K562 (cell line): ENCODE measurements around the gene ANKRD11. TPM values are rescaled to one million over a fixed set of nuclear protein-coding genes. Genes with fewer than 3 reads are reported as not detected.

Experiments used
- ATAC-seq: fragments of 200-7000 bp; cut with Tn5 transposase; 3 replicates; pipeline ENCODE4 v1.9.1; 2020; ENCODE audit warnings: moderate library complexity
- BruUV-seq: library from RNA; stranded (reverse); fragments of 400-500 nt; replicated peaks from 2 replicates; lab custom pipeline; 2021; lab: Mats Ljungman, UMichigan
- CTCF ChIA-PET: fragments of 300-600 bp; formaldehyde crosslinking; extraction: SDS; loops from one replicate; lab custom pipeline; 2021; ENCODE audit warnings: low intra/inter-chr PET ratio; lab: Yijun Ruan, JAX
- POLR2A ChIA-PET: fragments of 300-600, 350-650 bp; sonication (Branson Sonifier 250); formaldehyde crosslinking; extraction: SDS; loops from one replicate; lab custom pipeline; 2021; ENCODE audit warnings: antibody characterized with exemption, inconsistent platforms; lab: Yijun Ruan, JAX
- DNase-seq, 4 experiments: peaks; one replicate each; pipeline versions ENCODE4 v3.0.0 to v3.0.0-alpha.2; 2011 to 2018; ENCODE audit warnings: low spot score in 3 of 4, mixed read lengths in 3 of 4; ENCODE audit errors: extremely low read depth in 1 of 4
- FAIRE-seq: peaks from 2 replicates; lab custom pipeline; 2011; peaks lifted over from hg19 to GRCh38; lab: Jason Lieb, UNC
- H2AFZ ChIP-seq: 2 replicates; pipeline ENCODE4 v1.6.0; 2011; ENCODE audit warnings: low read depth, low read length, control low read depth, inconsistent platforms
- H3K27ac ChIP-seq: fragments of 200-600 bp; 3 replicates; pipeline ENCODE4 v1.8.0; 2011; ENCODE audit warnings: low read depth, mild to moderate bottlenecking, control low read depth, inconsistent platforms, low read length, moderate library complexity, mixed read lengths; ENCODE audit errors: extremely low read depth
- H3K27me3 ChIP-seq, 2 experiments: fragments of 300-600 bp in 1 of 2; 2 replicates in 1 of 2; 3 replicates in 1 of 2; pipeline versions ENCODE4 v1.6.0 to v1.8.0; 2011; ENCODE audit warnings: inconsistent platforms in 2 of 2, low read length in 2 of 2, mild to moderate bottlenecking in 1 of 2, mixed read lengths in 1 of 2, moderate library complexity in 1 of 2; ENCODE audit not compliant: control insufficient read depth in 2 of 2, insufficient read depth in 2 of 2
- H3K36me3 ChIP-seq: fragments of 300-600 bp; 3 replicates; pipeline ENCODE4 v1.8.0; 2011; ENCODE audit warnings: mild to moderate bottlenecking, low read length, inconsistent platforms; ENCODE audit not compliant: control insufficient read depth, insufficient read depth
- H3K4me1 ChIP-seq, 2 experiments: fragments of 200-600 bp in 1 of 2; replicated peaks in 1 of 2; 2 replicates in 1 of 2; 3 replicates in 1 of 2; pipeline versions ENCODE4 v1.5.1 to v1.8.0; 2011; ENCODE audit warnings: inconsistent platforms in 2 of 2, low read length in 2 of 2, mild to moderate bottlenecking in 1 of 2, mixed read lengths in 1 of 2, moderate library complexity in 1 of 2; ENCODE audit not compliant: control insufficient read depth in 2 of 2, insufficient read depth in 2 of 2
- H3K4me2 ChIP-seq: 2 replicates; pipeline ENCODE4 v1.6.1; 2011; ENCODE audit warnings: low read length, control low read depth, inconsistent platforms, mixed read lengths; ENCODE audit not compliant: insufficient read depth
- H3K4me3 ChIP-seq: fragments of 200-600 bp; sonication (generic), shearing (Covaris generic); 2 replicates; pipeline ENCODE4 v1.5.1; 2016; ENCODE audit warnings: control low read depth, inconsistent platforms
- H3K79me2 ChIP-seq: fragments of 200-600 bp; 3 replicates; pipeline ENCODE4 v1.8.0; 2011; ENCODE audit warnings: low read length, inconsistent platforms; ENCODE audit not compliant: control insufficient read depth, insufficient read depth
- H3K9ac ChIP-seq, 2 experiments: 2 replicates each; pipeline versions ENCODE4 v1.6.0 to v1.6.1; 2011; ENCODE audit warnings: low read depth in 2 of 2, low read length in 2 of 2, control low read depth in 1 of 2, inconsistent platforms in 1 of 2, mild to moderate bottlenecking in 1 of 2, mixed read lengths in 1 of 2; ENCODE audit not compliant: insufficient read depth in 1 of 2
- H3K9me1 ChIP-seq: one replicate; pipeline ENCODE4 v1.6.0; 2011; ENCODE audit warnings: inconsistent platforms, mild to moderate bottlenecking, low read length, moderate library complexity; ENCODE audit not compliant: control insufficient read depth, insufficient read depth
- H3K9me3 ChIP-seq: replicated peaks from 2 replicates; pipeline ENCODE4 v1.5.1; 2011; ENCODE audit warnings: low read depth, low read length, inconsistent platforms; ENCODE audit not compliant: control insufficient read depth, insufficient read depth
- H4K20me1 ChIP-seq: replicated peaks from 2 replicates; pipeline ENCODE4 v1.6.1; 2011; ENCODE audit warnings: low read length, inconsistent platforms, mixed read lengths; ENCODE audit not compliant: control insufficient read depth, insufficient read depth
- ASH1L ChIP-seq: fragments of 450-650 bp; IDR thresholded peaks from 2 replicates; pipeline ENCODE4 v1.6.1; 2018; ENCODE audit warnings: borderline replicate concordance, mild to moderate bottlenecking, low read depth; ENCODE audit not compliant: partially characterized antibody
- CBFA2T3 ChIP-seq: fragments of 450-650 bp; IDR thresholded peaks from 2 replicates; pipeline ENCODE4 v1.6.1; 2017
- POLR2G ChIP-seq: fragments of 200-400 bp; formaldehyde crosslinking; IDR thresholded peaks from 2 replicates; pipeline ENCODE4 v1.6.1; 2017; ENCODE audit warnings: low read depth, mild to moderate bottlenecking, antibody characterized with exemption, low read length, moderate library complexity
- RBM22 ChIP-seq: fragments of 200-400 bp; formaldehyde crosslinking; IDR thresholded peaks from 2 replicates; pipeline ENCODE4 v1.6.1; 2018; ENCODE audit warnings: low read length, low read depth; ENCODE audit not compliant: poor library complexity, severe bottlenecking
- WGBS: fragments of 100-300 bp; shearing (Covaris generic); methylation state at CpG from one replicate; pipeline ENCODE4 v1.1.6; 2016; ENCODE audit warnings: low coverage, mixed read lengths; ENCODE audit not compliant: insufficient coverage; ENCODE audit errors: missing lambda C conversion rate; 5-methylcytosine and 5-hydroxymethylcytosine counted together
- in situ Hi-C: fragments of 300-500 bp; cut with MboI; formaldehyde crosslinking; loops from 4 replicates; pipeline ENCODE4 v1.15.0; 2018; ENCODE audit warnings: inconsistent platforms, mixed read lengths
- intact Hi-C: fragments of 100-400 bp; cut with micrococcal nuclease; formaldehyde crosslinking; loops from 2 replicates; pipeline ENCODE4 v1.14.2; 2022
- polyA plus RNA-seq, 8 experiments: library from polyadenylated mRNA; depleted of rRNA in 4 of 8; stranded (reverse) in 5 of 8; unstranded in 3 of 8; fragments of >200 nt; fragmentation: Nextera tagmentation in 2 of 8; fragmentation: Illumina TruSeq in 1 of 8; extraction: Ambion mirVana in 2 of 8; extraction: Trizol in 1 of 8; gene quantifications; 2 replicates each; pipeline versions ENCODE4 v1.2.1 to v1.2.3, GENCODE V29; 2011 to 2014; ENCODE audit warnings: inconsistent platforms in 1 of 8, missing spikeins in 1 of 8
- total RNA-seq, 7 experiments: library from RNA; depleted of rRNA in 6 of 7; stranded (reverse); fragments of >200 nt in 6 of 7; fragmentation: Illumina TruSeq in 2 of 7; extraction: Trizol in 2 of 7; gene quantifications; 2 replicates each; pipeline versions ENCODE4 v1.2.1 to v1.2.3, GENCODE V29; 2011 to 2021; ENCODE audit warnings: low replicate concordance in 1 of 7
- TF ChIP-seq, protein P1 (sequence below): fragments of 250-450 bp; sonication (Bioruptor Pico); IDR thresholded peaks from 2 replicates; pipeline ENCODE4 v1.6.1; 2021; ENCODE audit warnings: mild to moderate bottlenecking

Gene ANKRD11
- total and polyA plus RNA-seq, 9 of the 15 experiments (the other 6 are each of a cell fraction or from before 2014, with no cell fraction given) = 4.7 to 126 (median 31.7) TPM

DNA sequence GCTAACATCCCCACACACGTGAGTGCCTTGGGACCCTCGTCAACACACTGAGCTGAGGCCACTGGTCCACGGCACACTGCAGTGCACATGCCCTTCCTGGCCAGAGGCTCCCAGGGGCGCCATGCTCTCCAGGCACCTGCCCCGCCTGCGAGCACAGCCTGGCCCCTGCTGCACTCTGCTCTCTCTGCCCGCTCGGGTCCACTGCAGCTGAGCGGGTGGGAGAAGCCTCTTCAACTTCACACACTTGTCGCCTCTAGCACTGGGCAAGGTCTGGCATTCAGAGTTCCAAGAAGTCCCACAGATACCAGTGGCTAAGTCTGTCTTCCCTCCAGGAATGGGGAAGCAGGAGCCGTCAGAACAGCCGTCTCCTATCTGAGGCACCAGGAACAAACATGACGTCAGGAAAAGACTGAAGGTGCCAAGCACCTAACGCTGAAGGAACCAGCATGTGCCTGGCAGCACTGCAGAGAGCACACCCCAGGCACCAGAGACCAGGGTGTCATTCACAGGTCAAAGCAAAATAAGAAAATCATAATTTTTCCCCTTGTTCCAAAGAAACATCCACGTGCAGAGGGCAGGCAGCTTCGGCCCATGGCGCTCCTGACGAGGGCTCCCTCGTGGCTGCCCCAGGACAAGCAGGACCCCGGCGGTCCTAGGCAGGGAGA is 189.9 kb downstream of the ANKRD11 start:
- no peak for ATAC-seq
- Histone ChIP-seq H3K9me3 (no peaks in the 10 kb centered on the region), H3K4me3 (no peak overlapping the region), H3K27me3 (no peaks in the 10 kb centered on the region), H4K20me1 (peaks cover 30% of the 10 kb centered on the region), H3K4me2 (no peak overlapping the region), H3K9me1 (peaks cover 13% of the 10 kb centered on the region), H3K36me3 (peaks cover 72% of the 10 kb centered on the region; the same call in 2 of the 3 replicates), H3K9ac (0 out of 4 replicates have a peak overlapping the region, but pooled peaks of 1 of the 2 experiments have one; percentile 28), H2AFZ (no peak overlapping the region), H3K79me2 (peaks cover 81% of the 10 kb centered on the region), H3K27ac (no peak overlapping the region), H3K4me1 (peaks cover 0 to 45% of the 10 kb centered on the region in 2 experiments; a peak in 2 of 5 replicates)
- no TSS peak for BruUV-seq
- no peak for FAIRE-seq
- in situ Hi-C loops (no loop called here), intact Hi-C loops (no loop called here)
- 90% methylated on average over 19 of the region's 21 CpGs for WGBS
- CTCF ChIA-PET = no interaction called here
- POLR2A ChIA-PET = no interaction called here
- DNase-seq = no peak
- TF ChIP-seq POLR2G (peak; percentile 2; the same call in 1 of the 2 replicates), ASH1L (no peak), RBM22 (peak; percentile 6), CBFA2T3 (no peak)
- TF ChIP-seq, protein P1, sequence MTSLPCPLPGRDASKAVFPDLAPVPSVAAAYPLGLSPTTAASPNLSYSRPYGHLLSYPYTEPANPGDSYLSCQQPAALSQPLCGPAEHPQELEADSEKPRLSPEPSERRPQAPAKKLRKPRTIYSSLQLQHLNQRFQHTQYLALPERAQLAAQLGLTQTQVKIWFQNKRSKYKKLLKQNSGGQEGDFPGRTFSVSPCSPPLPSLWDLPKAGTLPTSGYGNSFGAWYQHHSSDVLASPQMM (CRISPR knock-in tag) = no peak
